HG02588 (cell line): ENCODE measurements around the gene ZNF74.
"Not testable (repeated sequence)": the region's sequence is repeated elsewhere in the genome, so short reads cannot be mapped to it uniquely, and the experiment has no call there.

Experiments used
- ATAC-seq: cut with Tn5 transposase; IDR thresholded peaks from one replicate; pipeline ENCODE4 v1.9.1; 2021; ENCODE audit warnings: mild to moderate bottlenecking, moderate library complexity; ENCODE audit not compliant: unreplicated experiment

ZNF74 gene

GRCh38 chr22:20374130-20374529 lies 19.8 kb upstream of the ZNF74 start:
- ATAC-seq = not testable (repeated sequence)

GRCh38 chr22:20376281-20376680 lies 17.7 kb upstream of the ZNF74 start:
- ATAC-seq = not testable (repeated sequence)

GRCh38 chr22:20376983-20377382 lies 17.0 kb upstream of the ZNF74 start:
- ATAC-seq = not testable (repeated sequence)

GRCh38 chr22:20378110-20378509 lies 15.8 kb upstream of the ZNF74 start:
- ATAC-seq = no peak

- ATAC-seq = not testable (repeated sequence)
Measured at GRCh38 chr22:20378684-20379083, 15.3 kb upstream of the ZNF74 start.

- ATAC-seq = no peak
Measured at GRCh38 chr22:20380486-20380885, 13.5 kb upstream of the ZNF74 start.

- ATAC-seq = no peak
Measured at GRCh38 chr22:20383538-20383937, 10.4 kb upstream of the ZNF74 start.

- ATAC-seq = no peak
Measured at GRCh38 chr22:20384171-20384570, 9.8 kb upstream of the ZNF74 start.

- ATAC-seq = no peak
Measured at GRCh38 chr22:20384865-20385264, 9.1 kb upstream of the ZNF74 start.

GRCh38 chr22:20386336-20386735 lies 7.6 kb upstream of the ZNF74 start:
- ATAC-seq = no peak

GRCh38 chr22:20386972-20387371 lies 7.0 kb upstream of the ZNF74 start:
- no peak for ATAC-seq

- ATAC-seq = no peak
Measured at GRCh38 chr22:20388200-20388599, 5.8 kb upstream of the ZNF74 start.

- ATAC-seq = no peak
Measured at GRCh38 chr22:20389288-20389687, 4.7 kb upstream of the ZNF74 start.

- no peak for ATAC-seq
Measured at GRCh38 chr22:20390394-20390907, 3.5 kb upstream of the ZNF74 start.

GRCh38 chr22:20391222-20391621 lies 2.7 kb upstream of the ZNF74 start:
- ATAC-seq = no peak

- not testable (repeated sequence) for ATAC-seq
Measured at GRCh38 chr22:20392365-20392881, 1.5 kb upstream of the ZNF74 start.

- no peak for ATAC-seq
Measured at GRCh38 chr22:20392983-20393704, 807 bp upstream of the ZNF74 start.

GRCh38 chr22:20395181-20395906 lies 1.4 kb downstream of the ZNF74 start:
- no peak for ATAC-seq

GRCh38 chr22:20395907-20396287 lies 1.9 kb downstream of the ZNF74 start:
- ATAC-seq = no peak

- ATAC-seq = no peak
Measured at GRCh38 chr22:20396639-20397038, 2.7 kb downstream of the ZNF74 start.

GRCh38 chr22:20397498-20397897 lies 3.5 kb downstream of the ZNF74 start:
- ATAC-seq = no peak

- ATAC-seq = no peak
Measured at GRCh38 chr22:20398420-20398819, 4.5 kb downstream of the ZNF74 start.
